ENCODE data around the gene LEPROT. TPM values are rescaled to one million over a fixed set of nuclear protein-coding genes. Genes with fewer than 3 reads are reported as not detected.

Gene LEPROT
- total and polyA plus RNA-seq, 5 donors from 2014 or later, result 12.4 to 27.2 (median 19.3) TPM

- Mint-ChIP-seq H3K27ac (no peak overlapping the region), H3K4me1 (peaks cover 5 to 9% (median 8%) of the 10 kb centered on the region in 4 donors)
These were observed 21.5 kb upstream of the LEPROT start for GRCh38 chr1:65399003-65399402.

GRCh38 chr1:65401612-65402011 lies 18.9 kb upstream of the LEPROT start:
- Mint-ChIP-seq H3K4me1 (peaks cover 0 to 2% (median 0%) of the 10 kb centered on the region in 4 donors), H3K27me3 (peaks cover 4% of the 10 kb centered on the region), H3K36me3 (peaks cover 3% of the 10 kb centered on the region)

More at GRCh38 chr1:65399003-65399402, 21.5 kb upstream of the LEPROT start:
- Histone ChIP-seq H3K4me3 (ENCODE audit: low read depth, low read length) (no peak overlapping the region), H3K27ac (ENCODE audit: insufficient read depth, low read length, poor library complexity, severe bottlenecking) (no peak overlapping the region), H3K27me3 (ENCODE audit: control insufficient read depth, insufficient read depth, low read length) (no peaks in the 10 kb centered on the region), H3K36me3 (ENCODE audit: control insufficient read depth, insufficient read depth, low read length) (no peaks in the 10 kb centered on the region), H3K4me1 (ENCODE audit: control insufficient read depth, insufficient read depth, low read length, poor library complexity, severe bottlenecking) (peaks cover 3% of the 10 kb centered on the region), H3K9me3 (ENCODE audit: control insufficient read depth in 2 of 2, low read length in 2 of 2) (no peaks in the 10 kb centered on the region)
- peaks cover 3% of the 10 kb centered on the region for H3K36me3 Mint-ChIP-seq
- no peak for DNase-seq
- no peak for ATAC-seq (ENCODE audit: low read depth in 2 of 2)
- no peaks in the 10 kb centered on the region for H3K9me3 Mint-ChIP-seq
- no peak overlapping the region for H3K4me3 Mint-ChIP-seq
- H3K27me3 Mint-ChIP-seq, result no peaks in the 10 kb centered on the region

GRCh38 chr1:65404941-65405340 lies 15.5 kb upstream of the LEPROT start:
- no peaks in the 10 kb centered on the region for H3K4me1 Mint-ChIP-seq
- H3K36me3 Mint-ChIP-seq, result peaks cover 3% of the 10 kb centered on the region
- Histone ChIP-seq H3K27ac (ENCODE audit: insufficient read depth, low read length, poor library complexity, severe bottlenecking) (no peak overlapping the region), H3K9me3 (ENCODE audit: control insufficient read depth in 2 of 2, low read length in 2 of 2) (no peaks in the 10 kb centered on the region), H3K27me3 (ENCODE audit: control insufficient read depth, insufficient read depth, low read length) (peaks cover 6% of the 10 kb centered on the region), H3K4me1 (ENCODE audit: control insufficient read depth, insufficient read depth, low read length, poor library complexity, severe bottlenecking) (no peaks in the 10 kb centered on the region), H3K36me3 (ENCODE audit: control insufficient read depth, insufficient read depth, low read length) (no peaks in the 10 kb centered on the region), H3K4me3 (ENCODE audit: low read depth, low read length) (no peak overlapping the region)
- DNase-seq (no peak), ATAC-seq (ENCODE audit: low read depth in 2 of 2) (no peak)
- no peak overlapping the region for H3K4me3 Mint-ChIP-seq
- no peak overlapping the region for H3K27ac Mint-ChIP-seq
- peaks cover 4% of the 10 kb centered on the region for H3K27me3 Mint-ChIP-seq
- peaks cover 0 to 3% (median 0%) of the 10 kb centered on the region in 7 donors for H3K9me3 Mint-ChIP-seq

More at GRCh38 chr1:65401612-65402011, 18.9 kb upstream of the LEPROT start:
- Histone ChIP-seq H3K9me3 (ENCODE audit: control insufficient read depth in 2 of 2, low read length in 2 of 2) (no peaks in the 10 kb centered on the region), H3K36me3 (ENCODE audit: control insufficient read depth, insufficient read depth, low read length) (no peaks in the 10 kb centered on the region), H3K27me3 (ENCODE audit: control insufficient read depth, insufficient read depth, low read length) (no peaks in the 10 kb centered on the region), H3K27ac (ENCODE audit: insufficient read depth, low read length, poor library complexity, severe bottlenecking) (no peak overlapping the region), H3K4me1 (ENCODE audit: control insufficient read depth, insufficient read depth, low read length, poor library complexity, severe bottlenecking) (no peaks in the 10 kb centered on the region), H3K4me3 (ENCODE audit: low read depth, low read length) (no peak overlapping the region)
- DNase-seq (no peak), ATAC-seq (ENCODE audit: low read depth in 2 of 2) (no peak)
- Mint-ChIP-seq H3K27ac (no peak overlapping the region), H3K9me3 (peaks cover 0 to 3% (median 0%) of the 10 kb centered on the region in 7 donors), H3K4me3 (no peak overlapping the region)

GRCh38 chr1:65407877-65408276 lies 12.6 kb upstream of the LEPROT start:
- no peak overlapping the region for H3K4me3 ChIP-seq (ENCODE audit: low read depth, low read length)
- Mint-ChIP-seq H3K36me3 (no peaks in the 10 kb centered on the region), H3K4me1 (no peaks in the 10 kb centered on the region), H3K27me3 (peaks cover 22% of the 10 kb centered on the region), H3K9me3 (peaks cover 0 to 5% (median 0%) of the 10 kb centered on the region in 7 donors), H3K4me3 (no peak overlapping the region), H3K27ac (no peak overlapping the region)
- no peak for ATAC-seq (ENCODE audit: low read depth in 2 of 2)
- H3K27ac ChIP-seq (ENCODE audit: insufficient read depth, low read length, poor library complexity, severe bottlenecking), result no peak overlapping the region
- DNase-seq, result no peak
- H3K9me3 ChIP-seq (ENCODE audit: control insufficient read depth in 2 of 2, low read length in 2 of 2), result no peaks in the 10 kb centered on the region
- H3K27me3 ChIP-seq (ENCODE audit: control insufficient read depth, insufficient read depth, low read length), result peaks cover 13% of the 10 kb centered on the region
- H3K36me3 ChIP-seq (ENCODE audit: control insufficient read depth, insufficient read depth, low read length), result no peaks in the 10 kb centered on the region
- no peaks in the 10 kb centered on the region for H3K4me1 ChIP-seq (ENCODE audit: control insufficient read depth, insufficient read depth, low read length, poor library complexity, severe bottlenecking)

- H3K4me1 Mint-ChIP-seq, result no peaks in the 10 kb centered on the region
- no peak overlapping the region for H3K27ac Mint-ChIP-seq
- H3K9me3 Mint-ChIP-seq, result peaks cover 0 to 5% (median 0%) of the 10 kb centered on the region in 7 donors
- no peak for ATAC-seq (ENCODE audit: low read depth in 2 of 2)
- no peak for DNase-seq
- Histone ChIP-seq H3K36me3 (ENCODE audit: control insufficient read depth, insufficient read depth, low read length) (no peaks in the 10 kb centered on the region), H3K27me3 (ENCODE audit: control insufficient read depth, insufficient read depth, low read length) (peaks cover 13% of the 10 kb centered on the region), H3K4me1 (ENCODE audit: control insufficient read depth, insufficient read depth, low read length, poor library complexity, severe bottlenecking) (no peaks in the 10 kb centered on the region), H3K27ac (ENCODE audit: insufficient read depth, low read length, poor library complexity, severe bottlenecking) (no peak overlapping the region), H3K4me3 (ENCODE audit: low read depth, low read length) (no peak overlapping the region), H3K9me3 (ENCODE audit: control insufficient read depth in 2 of 2, low read length in 2 of 2) (no peaks in the 10 kb centered on the region)
- H3K4me3 Mint-ChIP-seq, result no peak overlapping the region
- no peaks in the 10 kb centered on the region for H3K36me3 Mint-ChIP-seq
- H3K27me3 Mint-ChIP-seq, result peaks cover 22% of the 10 kb centered on the region
These were observed 11.2 kb upstream of the LEPROT start for GRCh38 chr1:65409314-65409713.

- no peaks in the 10 kb centered on the region for H3K4me1 ChIP-seq (ENCODE audit: control insufficient read depth, insufficient read depth, low read length, poor library complexity, severe bottlenecking)
- H3K27me3 ChIP-seq (ENCODE audit: control insufficient read depth, insufficient read depth, low read length), result peaks cover 13% of the 10 kb centered on the region
- peaks cover 0 to 5% (median 0%) of the 10 kb centered on the region in 7 donors for H3K9me3 Mint-ChIP-seq
- DNase-seq (no peak), ATAC-seq (ENCODE audit: low read depth in 2 of 2) (no peak)
- no peak overlapping the region for H3K27ac ChIP-seq (ENCODE audit: insufficient read depth, low read length, poor library complexity, severe bottlenecking)
- H3K9me3 ChIP-seq (ENCODE audit: control insufficient read depth in 2 of 2, low read length in 2 of 2), result no peaks in the 10 kb centered on the region
- no peaks in the 10 kb centered on the region for H3K36me3 ChIP-seq (ENCODE audit: control insufficient read depth, insufficient read depth, low read length)
- H3K4me3 Mint-ChIP-seq, result no peak overlapping the region
- H3K4me3 ChIP-seq (ENCODE audit: low read depth, low read length), result no peak overlapping the region
- no peak overlapping the region for H3K27ac Mint-ChIP-seq
- H3K27me3 Mint-ChIP-seq, result peaks cover 22% of the 10 kb centered on the region
- no peaks in the 10 kb centered on the region for H3K36me3 Mint-ChIP-seq
- no peaks in the 10 kb centered on the region for H3K4me1 Mint-ChIP-seq
These were observed 10.6 kb upstream of the LEPROT start for GRCh38 chr1:65409816-65410326.

- no peak overlapping the region for H3K27ac Mint-ChIP-seq
- ATAC-seq (ENCODE audit: low read depth in 2 of 2), result no peak
These were observed 8.0 kb upstream of the LEPROT start for GRCh38 chr1:65412256-65412983.

GRCh38 chr1:65412984-65413375 lies 7.5 kb upstream of the LEPROT start:
- Mint-ChIP-seq H3K4me1 (no peaks in the 10 kb centered on the region), H3K36me3 (no peaks in the 10 kb centered on the region), H3K27ac (no peak overlapping the region), H3K9me3 (peaks cover 0 to 3% (median 0%) of the 10 kb centered on the region in 7 donors), H3K27me3 (peaks cover 18% of the 10 kb centered on the region), H3K4me3 (no peak overlapping the region)
- DNase-seq (no peak), ATAC-seq (ENCODE audit: low read depth in 2 of 2) (no peak)
- Histone ChIP-seq H3K9me3 (ENCODE audit: control insufficient read depth in 2 of 2, low read length in 2 of 2) (no peaks in the 10 kb centered on the region), H3K27me3 (ENCODE audit: control insufficient read depth, insufficient read depth, low read length) (peaks cover 13% of the 10 kb centered on the region), H3K27ac (ENCODE audit: insufficient read depth, low read length, poor library complexity, severe bottlenecking) (no peak overlapping the region), H3K36me3 (ENCODE audit: control insufficient read depth, insufficient read depth, low read length) (no peaks in the 10 kb centered on the region), H3K4me3 (ENCODE audit: low read depth, low read length) (no peak overlapping the region), H3K4me1 (ENCODE audit: control insufficient read depth, insufficient read depth, low read length, poor library complexity, severe bottlenecking) (no peaks in the 10 kb centered on the region)

More at GRCh38 chr1:65412256-65412983, 8.0 kb upstream of the LEPROT start:
- H3K36me3 ChIP-seq (ENCODE audit: control insufficient read depth, insufficient read depth, low read length), result no peaks in the 10 kb centered on the region
- peaks cover 18% of the 10 kb centered on the region for H3K27me3 Mint-ChIP-seq
- no peak overlapping the region for H3K27ac ChIP-seq (ENCODE audit: insufficient read depth, low read length, poor library complexity, severe bottlenecking)
- H3K27me3 ChIP-seq (ENCODE audit: control insufficient read depth, insufficient read depth, low read length), result peaks cover 13% of the 10 kb centered on the region
- H3K4me1 Mint-ChIP-seq, result no peaks in the 10 kb centered on the region
- H3K9me3 Mint-ChIP-seq, result peaks cover 0 to 3% (median 0%) of the 10 kb centered on the region in 7 donors
- no peak for DNase-seq
- H3K4me3 ChIP-seq (ENCODE audit: low read depth, low read length), result no peak overlapping the region
- no peaks in the 10 kb centered on the region for H3K9me3 ChIP-seq (ENCODE audit: control insufficient read depth in 2 of 2, low read length in 2 of 2)
- no peaks in the 10 kb centered on the region for H3K4me1 ChIP-seq (ENCODE audit: control insufficient read depth, insufficient read depth, low read length, poor library complexity, severe bottlenecking)
- H3K4me3 Mint-ChIP-seq, result no peak overlapping the region
- no peaks in the 10 kb centered on the region for H3K36me3 Mint-ChIP-seq

Measured in CD4-positive, CD25-positive, alpha-beta regulatory T cell (primary cell).